ENCODE results near the gene BABAM2. TPM values are rescaled to one million over a fixed set of nuclear protein-coding genes. Genes with fewer than 3 reads are reported as not detected.

BABAM2 gene
- total RNA-seq, 2 experiments from 2014 or later: 19.7 to 33.2 TPM

- H3K36me3 ChIP-seq (ENCODE audit: insufficient read depth, low read length): no peaks in the 10 kb centered on the region
- H3K9me3 ChIP-seq (ENCODE audit: low read length): no peaks in the 10 kb centered on the region
- intact Hi-C loops (cut with micrococcal nuclease; ENCODE audit: unreplicated experiment): no loop called here
- no peaks in the 10 kb centered on the region for H3K79me2 ChIP-seq (ENCODE audit: insufficient read depth, low read depth, low read length)
- no peak overlapping the region for H3K4me3 ChIP-seq (ENCODE audit: low read depth, low read length, poor library complexity, severe bottlenecking)
- no peaks in the 10 kb centered on the region for H4K20me1 ChIP-seq (ENCODE audit: insufficient read depth, low read length)
- H3K4me2 ChIP-seq (ENCODE audit: low read length): no peak overlapping the region
- BruUV-seq (replicated peaks): no TSS peak
- DNase-seq (ENCODE audit: low spot score): no peak
- ChIA-PET CTCF (ENCODE audit: unreplicated experiment) (no interaction called here), POLR2A (no interaction called here)
- no peaks in the 10 kb centered on the region; the same call in 1 of the 2 replicates for H3K9me2 ChIP-seq (ENCODE audit: insufficient read depth, low read length)
- TF ChIP-seq CTCF (conservative IDR thresholded peaks at IDR 0.05; ENCODE audit: low read length): no peak
- no peak for TF ChIP-seq EZH2phosphoT487 (IDR thresholded peaks at IDR 0.05; ENCODE audit: borderline replicate concordance, low read depth, low read length)
- no peak overlapping the region for H2AFZ ChIP-seq (ENCODE audit: low read length)
- H3K27ac ChIP-seq (ENCODE audit: low read depth, low read length, poor library complexity, severe bottlenecking): no peak overlapping the region
- peaks cover 6% of the 10 kb centered on the region for H3K4me1 ChIP-seq (ENCODE audit: insufficient read depth, low read length, poor library complexity, severe bottlenecking)
Measured at GRCh38 chr2:27955384-27956161, 65.0 kb downstream of the BABAM2 start.

GRCh38 chr2:27956888-27957287 is 66.4 kb downstream of the BABAM2 start:
- TF ChIP-seq CTCF (conservative IDR thresholded peaks at IDR 0.05; ENCODE audit: low read length) (no peak), EZH2phosphoT487 (IDR thresholded peaks at IDR 0.05; ENCODE audit: borderline replicate concordance, low read depth, low read length) (no peak)
- ChIA-PET CTCF (ENCODE audit: unreplicated experiment) (no interaction called here), POLR2A (no interaction called here)
- Histone ChIP-seq H3K4me2 (ENCODE audit: low read length) (no peak overlapping the region), H3K9me2 (ENCODE audit: insufficient read depth, low read length) (no peaks in the 10 kb centered on the region), H3K36me3 (ENCODE audit: insufficient read depth, low read length) (no peaks in the 10 kb centered on the region), H3K4me1 (ENCODE audit: insufficient read depth, low read length, poor library complexity, severe bottlenecking) (peaks cover 6% of the 10 kb centered on the region), H3K4me3 (ENCODE audit: low read depth, low read length, poor library complexity, severe bottlenecking) (no peak overlapping the region), H3K27ac (ENCODE audit: low read depth, low read length, poor library complexity, severe bottlenecking) (no peak overlapping the region), H2AFZ (ENCODE audit: low read length) (no peak overlapping the region), H3K9me3 (ENCODE audit: low read length) (no peaks in the 10 kb centered on the region), H3K79me2 (ENCODE audit: insufficient read depth, low read depth, low read length) (no peaks in the 10 kb centered on the region), H4K20me1 (ENCODE audit: insufficient read depth, low read length) (no peaks in the 10 kb centered on the region)
- no TSS peak for BruUV-seq (replicated peaks)
- DNase-seq (ENCODE audit: low spot score): no peak
- intact Hi-C loops (cut with micrococcal nuclease; ENCODE audit: unreplicated experiment): no loop called here

- CTCF ChIA-PET (ENCODE audit: unreplicated experiment): no interaction called here
- intact Hi-C loops (cut with micrococcal nuclease; ENCODE audit: unreplicated experiment): no loop called here
- BruUV-seq (replicated peaks): no TSS peak
Measured at GRCh38 chr2:27958711-27959378, 68.3 kb downstream of the BABAM2 start.

More at GRCh38 chr2:27958711-27959378, 68.3 kb downstream of the BABAM2 start:
- Histone ChIP-seq H2AFZ (ENCODE audit: low read length) (no peak overlapping the region), H3K79me2 (ENCODE audit: insufficient read depth, low read depth, low read length) (no peaks in the 10 kb centered on the region), H3K4me1 (ENCODE audit: insufficient read depth, low read length, poor library complexity, severe bottlenecking) (peaks cover 6% of the 10 kb centered on the region), H3K27ac (ENCODE audit: low read depth, low read length, poor library complexity, severe bottlenecking) (no peak overlapping the region), H3K9me2 (ENCODE audit: insufficient read depth, low read length) (no peaks in the 10 kb centered on the region), H3K9me3 (ENCODE audit: low read length) (no peaks in the 10 kb centered on the region), H3K36me3 (ENCODE audit: insufficient read depth, low read length) (no peaks in the 10 kb centered on the region), H3K4me3 (ENCODE audit: low read depth, low read length, poor library complexity, severe bottlenecking) (no peak overlapping the region), H4K20me1 (ENCODE audit: insufficient read depth, low read length) (no peaks in the 10 kb centered on the region), H3K4me2 (ENCODE audit: low read length) (no peak overlapping the region)
- no peak for DNase-seq (ENCODE audit: low spot score)
- TF ChIP-seq CTCF (conservative IDR thresholded peaks at IDR 0.05; ENCODE audit: low read length) (no peak), EZH2phosphoT487 (IDR thresholded peaks at IDR 0.05; ENCODE audit: borderline replicate concordance, low read depth, low read length) (no peak)
- POLR2A ChIA-PET: no interaction called here
